A549 (cell line): Measurements from ENCODE around the gene GPR183. TPM values are rescaled to one million over a fixed set of nuclear protein-coding genes. Genes with fewer than 3 reads are reported as not detected.

Experiments
- ATAC-seq, 2 experiments: fragments of 200-7000 bp in 1 of 2; fragments of >200 bp in 1 of 2; cut with Nextera tagmentation in 1 of 2; cut with Tn5 transposase in 1 of 2; 3 replicates each; pipeline versions ENCODE4 v1.8.0 to v1.9.1; 2018 to 2020; ENCODE audit warnings: mild to moderate bottlenecking in 1 of 2, moderate library complexity in 1 of 2
- CTCF ChIA-PET: fragments of 300-600 bp; sonication (Branson Sonifier 250); formaldehyde crosslinking; extraction: SDS; loops from one replicate; lab custom pipeline; 2021; ENCODE audit warnings: antibody characterized with exemption, inconsistent platforms; lab: Yijun Ruan, JAX
- POLR2A ChIA-PET: fragments of 350-600 bp; formaldehyde crosslinking; extraction: SDS; loops from one replicate; lab custom pipeline; 2021; ENCODE audit warnings: antibody characterized with exemption, inconsistent platforms; lab: Yijun Ruan, JAX
- DNase-seq, 2 experiments: peaks; one replicate each; pipeline versions ENCODE4 v3.0.0 to v3.0.0-alpha.2; 2011 to 2016; ENCODE audit warnings: low read depth in 1 of 2, low spot score in 1 of 2
- FAIRE-seq: peaks from 2 replicates; lab custom pipeline; 2011; peaks lifted over from hg19 to GRCh38; lab: Jason Lieb, UNC
- H3K27ac ChIP-seq, 2 experiments: fragments of >200 bp; sonication (Bioruptor Twin); formaldehyde crosslinking; 3 replicates each; pipeline ENCODE4 v1.5.1; 2016 to 2017
- H3K4me1 ChIP-seq: fragments of >200 bp; sonication (Bioruptor Twin); formaldehyde crosslinking; 3 replicates; pipeline ENCODE4 v1.6.1; 2016
- H3K4me2 ChIP-seq: fragments of >200 bp; sonication (Bioruptor Twin); formaldehyde crosslinking; 3 replicates; pipeline ENCODE4 v1.6.1; 2016
- H3K4me3 ChIP-seq: fragments of >200 bp; sonication (Bioruptor Twin); formaldehyde crosslinking; 3 replicates; pipeline ENCODE4 v1.5.1; 2016
- H3K9me3 ChIP-seq: fragments of >200 bp; sonication (Bioruptor Twin); formaldehyde crosslinking; 3 replicates; pipeline ENCODE4 v1.6.1; 2016
- CBX2 ChIP-seq: fragments of 200-600 bp; sonication (generic); IDR thresholded peaks from 2 replicates; pipeline ENCODE4 v1.6.1; 2016; ENCODE audit warnings: low read depth, mild to moderate bottlenecking, borderline replicate concordance
- EP300 ChIP-seq, 2 experiments: fragments of >200 bp; sonication (Bioruptor Twin); formaldehyde crosslinking; IDR thresholded peaks; 2 replicates in 1 of 2; 3 replicates in 1 of 2; pipeline ENCODE4 v1.6.1; 2016 to 2017
- ESRRA ChIP-seq: fragments of 150-350 bp; IDR thresholded peaks from 2 replicates; pipeline ENCODE4 v1.6.1; 2014; ENCODE audit warnings: mild to moderate bottlenecking, low read length, borderline replicate concordance
- FOSL2 ChIP-seq, 2 experiments: fragments of 450-650 bp in 1 of 2; fragments of >200 bp in 1 of 2; sonication (Bioruptor Twin) in 1 of 2; formaldehyde crosslinking; IDR thresholded peaks; 2 replicates each; pipeline versions ENCODE4 v1.5.0 to v1.6.1; 2016 to 2020; ENCODE audit warnings: mild to moderate bottlenecking in 1 of 2, moderate library complexity in 1 of 2
- MAFK ChIP-seq: fragments of 450-650 bp; IDR thresholded peaks from 2 replicates; pipeline ENCODE4 v1.6.1; 2014; ENCODE audit not compliant: partially characterized antibody
- MYC ChIP-seq: IDR thresholded peaks from 2 replicates; pipeline ENCODE4 v1.6.1; 2012; ENCODE audit warnings: mild to moderate bottlenecking, inconsistent platforms, low read length, improper control_type of control experiment, borderline replicate concordance
- POLR2AphosphoS2 ChIP-seq: conservative IDR thresholded peaks from 2 replicates; pipeline ENCODE4 v1.6.1; 2012; ENCODE audit warnings: low read length, improper control_type of control experiment, inconsistent platforms
- RNF2 ChIP-seq: fragments of 200-600 bp; sonication (generic); IDR thresholded peaks from 2 replicates; pipeline ENCODE4 v1.6.1; 2016; ENCODE audit warnings: low read depth, mild to moderate bottlenecking, antibody characterized with exemption, moderate library complexity, borderline replicate concordance
- SREBF2 ChIP-seq: fragments of 450-650 bp; IDR thresholded peaks from 2 replicates; pipeline ENCODE4 v1.6.1; 2014; ENCODE audit warnings: mild to moderate bottlenecking, moderate library complexity
- ZC3H11A ChIP-seq: fragments of 450-650 bp; IDR thresholded peaks from 2 replicates; pipeline ENCODE4 v1.6.1; 2014; ENCODE audit warnings: antibody characterized with exemption, mild to moderate bottlenecking
- ZSCAN20 ChIP-seq: fragments of 250-450 bp; sonication (Bioruptor Pico); IDR thresholded peaks from 2 replicates; pipeline ENCODE4 v1.8.0; 2022; ENCODE audit warnings: mild to moderate bottlenecking, moderate library complexity
- WGBS: methylation state at CpG from one replicate; pipeline ENCODE4 v1.1.6; 2017; ENCODE audit errors: missing lambda C conversion rate; 5-methylcytosine and 5-hydroxymethylcytosine counted together
- polyA plus RNA-seq, 4 experiments: library from polyadenylated mRNA; depleted of rRNA in 3 of 4; stranded (reverse); fragments of >200 nt; fragmentation: RNase III in 1 of 4; extraction: RNeasy Plus Mini Kit Qiagen cat#74134 plus additional on column Dnase treatment in 1 of 4; gene quantifications; 2 replicates in 3 of 4; 3 replicates in 1 of 4; pipeline ENCODE4 v1.2.3, GENCODE V29; 2011 to 2017
- TF ChIP-seq, protein P1 (sequence below): fragments of 150-350 bp; IDR thresholded peaks from 2 replicates; pipeline ENCODE4 v1.6.1; 2014; ENCODE audit warnings: low read depth, mild to moderate bottlenecking, low read length
- TF ChIP-seq, protein P2 (sequence below): IDR thresholded peaks from 2 replicates; pipeline ENCODE4 v1.6.1; 2012
- TF ChIP-seq, protein P3 (sequence below): IDR thresholded peaks from 2 replicates; pipeline ENCODE4 v1.6.1; 2012; ENCODE audit warnings: low read depth, borderline replicate concordance
- TF ChIP-seq, protein P4 (sequence below): fragments of 250-450 bp; sonication (Bioruptor Pico); IDR thresholded peaks from 2 replicates; pipeline ENCODE4 v1.5.0; 2021; ENCODE audit warnings: mild to moderate bottlenecking, moderate library complexity, borderline replicate concordance
- TF ChIP-seq, protein P5 (sequence below): fragments of 250-450 bp; sonication (Bioruptor Pico); IDR thresholded peaks from 2 replicates; pipeline ENCODE4 v1.5.0; 2020; ENCODE audit warnings: low read depth, mild to moderate bottlenecking, moderate library complexity
- TF ChIP-seq, protein P6 (sequence below): fragments of 450-650 bp; IDR thresholded peaks from 2 replicates; pipeline ENCODE4 v1.6.1; 2014; ENCODE audit warnings: antibody characterized with exemption
- TF ChIP-seq, protein P7 (sequence below): fragments of >200 bp; sonication (Bioruptor Twin); formaldehyde crosslinking; IDR thresholded peaks from 2 replicates; pipeline ENCODE4 v1.6.1; 2016

The GPR183 gene
- polyA plus RNA-seq, 2 of the 4 experiments (the other 2 are of a cell fraction): not detected

DNA sequence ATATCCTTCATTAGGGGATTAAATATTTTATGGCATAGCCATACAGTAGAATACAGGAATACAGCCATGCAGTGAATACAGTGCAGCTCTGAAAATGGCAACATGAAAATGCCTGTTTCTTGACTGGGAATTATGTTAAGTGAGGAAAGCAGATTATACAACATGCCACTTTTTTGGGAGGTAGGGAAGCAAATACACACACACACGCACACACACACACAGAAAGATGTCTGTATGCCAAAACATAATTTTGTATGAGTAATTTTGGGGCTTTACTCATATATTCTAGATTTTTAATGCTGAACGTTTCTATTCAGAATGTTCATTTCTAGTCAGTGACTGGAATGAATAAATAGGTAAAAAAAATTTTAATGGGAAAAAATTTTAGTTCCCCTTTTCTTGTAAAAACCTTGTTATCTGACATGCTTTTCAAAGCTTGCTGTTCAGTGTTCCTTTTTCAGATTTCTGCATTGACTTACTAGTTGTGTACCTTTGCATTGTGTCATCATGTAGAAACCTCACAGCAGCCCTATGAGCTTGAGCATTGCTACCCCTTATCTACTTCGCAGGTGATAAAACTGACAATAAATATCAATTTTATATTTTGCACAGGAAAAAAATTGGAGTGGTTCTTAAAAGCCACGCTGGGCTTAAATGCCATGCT, 7.8 kb downstream of the GPR183 start (continued):
- TF ChIP-seq, protein P1, sequence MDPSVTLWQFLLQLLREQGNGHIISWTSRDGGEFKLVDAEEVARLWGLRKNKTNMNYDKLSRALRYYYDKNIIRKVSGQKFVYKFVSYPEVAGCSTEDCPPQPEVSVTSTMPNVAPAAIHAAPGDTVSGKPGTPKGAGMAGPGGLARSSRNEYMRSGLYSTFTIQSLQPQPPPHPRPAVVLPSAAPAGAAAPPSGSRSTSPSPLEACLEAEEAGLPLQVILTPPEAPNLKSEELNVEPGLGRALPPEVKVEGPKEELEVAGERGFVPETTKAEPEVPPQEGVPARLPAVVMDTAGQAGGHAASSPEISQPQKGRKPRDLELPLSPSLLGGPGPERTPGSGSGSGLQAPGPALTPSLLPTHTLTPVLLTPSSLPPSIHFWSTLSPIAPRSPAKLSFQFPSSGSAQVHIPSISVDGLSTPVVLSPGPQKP: no peak
- TF ChIP-seq, all 56 proteins: peak for 0

DNA sequence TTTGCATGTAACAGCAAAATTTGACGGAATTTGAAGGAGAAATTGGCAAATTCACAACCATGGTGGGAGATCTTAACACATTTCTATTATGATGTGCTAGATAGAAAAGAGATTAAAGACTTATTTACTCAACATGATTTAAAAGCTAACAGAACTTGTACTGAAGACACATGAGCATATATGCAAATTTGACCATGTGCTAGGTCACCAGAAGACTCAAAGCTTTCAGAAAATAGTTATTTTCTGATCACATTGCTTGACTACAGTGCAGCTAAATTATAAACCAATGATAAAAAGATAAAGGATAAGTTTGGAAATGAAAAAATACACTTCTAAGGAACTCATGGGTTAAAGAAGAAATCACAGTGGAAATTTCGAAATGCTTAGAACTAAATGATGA, 9.1 kb downstream of the GPR183 start:
- DNase-seq: no peak
- ChIA-PET CTCF (interaction anchor here (1.5 kb wide), 1 partner anchor 138 kb away, joined by 5 read pairs; no protein-coding TSS in a partner anchor), POLR2A (no interaction called here)
- FAIRE-seq: no peak
- TF ChIP-seq CBX2 (no peak), MAFK (no peak), MYC (no peak), ZC3H11A (no peak), ESRRA (no peak)
- TF ChIP-seq, protein P2, sequence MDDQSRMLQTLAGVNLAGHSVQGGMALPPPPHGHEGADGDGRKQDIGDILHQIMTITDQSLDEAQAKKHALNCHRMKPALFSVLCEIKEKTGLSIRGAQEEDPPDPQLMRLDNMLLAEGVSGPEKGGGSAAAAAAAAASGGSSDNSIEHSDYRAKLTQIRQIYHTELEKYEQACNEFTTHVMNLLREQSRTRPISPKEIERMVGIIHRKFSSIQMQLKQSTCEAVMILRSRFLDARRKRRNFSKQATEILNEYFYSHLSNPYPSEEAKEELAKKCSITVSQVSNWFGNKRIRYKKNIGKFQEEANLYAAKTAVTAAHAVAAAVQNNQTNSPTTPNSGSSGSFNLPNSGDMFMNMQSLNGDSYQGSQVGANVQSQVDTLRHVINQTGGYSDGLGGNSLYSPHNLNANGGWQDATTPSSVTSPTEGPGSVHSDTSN: no peak
- TF ChIP-seq, protein P3, sequence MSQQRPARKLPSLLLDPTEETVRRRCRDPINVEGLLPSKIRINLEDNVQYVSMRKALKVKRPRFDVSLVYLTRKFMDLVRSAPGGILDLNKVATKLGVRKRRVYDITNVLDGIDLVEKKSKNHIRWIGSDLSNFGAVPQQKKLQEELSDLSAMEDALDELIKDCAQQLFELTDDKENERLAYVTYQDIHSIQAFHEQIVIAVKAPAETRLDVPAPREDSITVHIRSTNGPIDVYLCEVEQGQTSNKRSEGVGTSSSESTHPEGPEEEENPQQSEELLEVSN: no peak
- Histone ChIP-seq H3K4me2 (no peak overlapping the region), H3K4me3 (no peak overlapping the region), H3K27ac (no peak overlapping the region), H3K4me1 (no peaks in the 10 kb centered on the region), H3K9me3 (no peaks in the 10 kb centered on the region)
- ATAC-seq: no peak
- 89% methylated on average over 2 of the region's 2 CpGs for WGBS

DNA sequence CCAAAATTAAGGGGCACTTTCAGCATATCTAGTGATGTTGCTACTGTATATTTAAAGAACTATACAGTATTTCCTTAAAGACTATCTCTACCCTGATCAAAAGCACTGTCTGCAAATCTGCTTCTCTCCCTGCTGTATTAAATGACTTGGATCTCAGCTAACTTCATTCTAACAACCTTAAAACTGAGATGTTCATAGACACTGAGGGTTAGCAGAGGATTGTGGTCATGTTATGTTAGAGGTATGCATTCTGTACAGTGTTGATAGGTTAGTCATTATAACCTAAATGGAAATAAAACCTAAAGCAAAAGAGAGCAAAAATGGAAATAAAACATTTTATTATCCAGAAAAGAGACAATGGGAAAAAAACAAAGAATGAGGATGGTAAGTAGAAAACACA, 9.9 kb downstream of the GPR183 start:
- H3K9me3 ChIP-seq: no peaks in the 10 kb centered on the region
- DNase-seq (no peak), FAIRE-seq (no peak), ATAC-seq (no peak)
- H3K27ac ChIP-seq: no peak overlapping the region
- no peak for TF ChIP-seq SREBF2
- no peak for TF ChIP-seq EP300 (IDR thresholded peaks at IDR 0.05)
- TF ChIP-seq, protein P4, sequence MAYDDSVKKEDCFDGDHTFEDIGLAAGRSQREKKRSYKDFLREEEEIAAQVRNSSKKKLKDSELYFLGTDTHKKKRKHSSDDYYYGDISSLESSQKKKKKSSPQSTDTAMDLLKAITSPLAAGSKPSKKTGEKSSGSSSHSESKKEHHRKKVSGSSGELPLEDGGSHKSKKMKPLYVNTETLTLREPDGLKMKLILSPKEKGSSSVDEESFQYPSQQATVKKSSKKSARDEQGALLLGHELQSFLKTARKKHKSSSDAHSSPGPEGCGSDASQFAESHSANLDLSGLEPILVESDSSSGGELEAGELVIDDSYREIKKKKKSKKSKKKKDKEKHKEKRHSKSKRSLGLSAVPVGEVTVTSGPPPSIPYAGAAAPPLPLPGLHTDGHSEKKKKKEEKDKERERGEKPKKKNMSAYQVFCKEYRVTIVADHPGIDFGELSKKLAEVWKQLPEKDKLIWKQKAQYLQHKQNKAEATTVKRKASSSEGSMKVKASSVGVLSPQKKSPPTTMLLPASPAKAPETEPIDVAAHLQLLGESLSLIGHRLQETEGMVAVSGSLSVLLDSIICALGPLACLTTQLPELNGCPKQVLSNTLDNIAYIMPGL (CRISPR knock-in tag): no peak
- TF ChIP-seq, protein P5, sequence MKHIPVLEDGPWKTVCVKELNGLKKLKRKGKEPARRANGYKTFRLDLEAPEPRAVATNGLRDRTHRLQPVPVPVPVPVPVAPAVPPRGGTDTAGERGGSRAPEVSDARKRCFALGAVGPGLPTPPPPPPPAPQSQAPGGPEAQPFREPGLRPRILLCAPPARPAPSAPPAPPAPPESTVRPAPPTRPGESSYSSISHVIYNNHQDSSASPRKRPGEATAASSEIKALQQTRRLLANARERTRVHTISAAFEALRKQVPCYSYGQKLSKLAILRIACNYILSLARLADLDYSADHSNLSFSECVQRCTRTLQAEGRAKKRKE: no peak
- TF ChIP-seq, protein P2: no peak
- TF ChIP-seq POLR2AphosphoS2: no peak
- no peak for TF ChIP-seq ZSCAN20 (CRISPR knock-in tag)
- TF ChIP-seq, protein P6, sequence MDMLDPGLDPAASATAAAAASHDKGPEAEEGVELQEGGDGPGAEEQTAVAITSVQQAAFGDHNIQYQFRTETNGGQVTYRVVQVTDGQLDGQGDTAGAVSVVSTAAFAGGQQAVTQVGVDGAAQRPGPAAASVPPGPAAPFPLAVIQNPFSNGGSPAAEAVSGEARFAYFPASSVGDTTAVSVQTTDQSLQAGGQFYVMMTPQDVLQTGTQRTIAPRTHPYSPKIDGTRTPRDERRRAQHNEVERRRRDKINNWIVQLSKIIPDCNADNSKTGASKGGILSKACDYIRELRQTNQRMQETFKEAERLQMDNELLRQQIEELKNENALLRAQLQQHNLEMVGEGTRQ: no peak
- TF ChIP-seq, protein P7, sequence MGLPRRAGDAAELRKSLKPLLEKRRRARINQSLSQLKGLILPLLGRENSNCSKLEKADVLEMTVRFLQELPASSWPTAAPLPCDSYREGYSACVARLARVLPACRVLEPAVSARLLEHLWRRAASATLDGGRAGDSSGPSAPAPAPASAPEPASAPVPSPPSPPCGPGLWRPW: no peak
- no peak for TF ChIP-seq FOSL2 (IDR thresholded peaks at IDR 0.05)
- TF ChIP-seq FOSL2 (CRISPR knock-in tag; IDR thresholded peaks at IDR 0.05): no peak
- TF ChIP-seq RNF2: no peak
- TF ChIP-seq, protein P1: no peak
- H3K4me2 ChIP-seq: no peak overlapping the region
- ChIA-PET CTCF (interaction anchor here (1.5 kb wide), 1 partner anchor 139 kb away, joined by 5 read pairs; no protein-coding TSS in a partner anchor), POLR2A (no interaction called here)
- H3K4me3 ChIP-seq: no peak overlapping the region
- H3K4me1 ChIP-seq: no peaks in the 10 kb centered on the region
